NCI-H1048 (cell line): ENCODE results near the gene CDK2.
"Not testable (repeated sequence)": the region's sequence is repeated elsewhere in the genome, so short reads cannot be mapped to it uniquely, and the experiment has no call there.

Source experiments
- DNase-seq: peaks from one replicate; lab custom pipeline; 2025; lab: John Stamatoyannopoulos, UW

The CDK2 gene

DNA sequence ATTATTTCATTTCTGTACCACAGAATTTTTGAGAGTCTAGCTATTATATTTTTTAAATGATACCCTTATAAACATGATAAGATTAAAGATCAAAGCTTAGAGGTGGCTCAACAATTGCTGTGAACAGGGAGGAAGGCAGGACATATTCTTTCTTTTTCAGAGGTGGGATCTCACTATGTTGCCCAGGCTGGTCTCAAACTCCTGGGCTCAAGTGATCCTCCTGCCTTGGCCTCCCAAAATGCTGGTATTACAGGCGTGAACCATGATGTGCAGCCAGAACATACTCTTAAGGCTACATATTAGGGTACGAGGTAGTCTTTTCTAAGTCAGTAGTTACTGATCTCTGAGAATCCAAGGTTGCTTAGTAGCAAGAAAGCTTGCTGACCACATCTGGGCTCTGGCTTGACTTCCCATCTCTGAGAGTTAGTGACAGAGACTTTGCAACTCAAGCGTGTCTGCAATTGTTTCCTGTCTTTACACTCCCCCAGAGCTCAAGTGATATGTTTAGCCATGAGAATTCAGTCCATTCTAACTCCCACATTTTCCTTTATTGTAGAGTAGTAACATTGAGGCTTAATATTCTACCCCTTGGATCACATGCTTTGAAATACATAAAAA, 15.8 kb downstream of the CDK2 start:
- no peak for DNase-seq

DNA sequence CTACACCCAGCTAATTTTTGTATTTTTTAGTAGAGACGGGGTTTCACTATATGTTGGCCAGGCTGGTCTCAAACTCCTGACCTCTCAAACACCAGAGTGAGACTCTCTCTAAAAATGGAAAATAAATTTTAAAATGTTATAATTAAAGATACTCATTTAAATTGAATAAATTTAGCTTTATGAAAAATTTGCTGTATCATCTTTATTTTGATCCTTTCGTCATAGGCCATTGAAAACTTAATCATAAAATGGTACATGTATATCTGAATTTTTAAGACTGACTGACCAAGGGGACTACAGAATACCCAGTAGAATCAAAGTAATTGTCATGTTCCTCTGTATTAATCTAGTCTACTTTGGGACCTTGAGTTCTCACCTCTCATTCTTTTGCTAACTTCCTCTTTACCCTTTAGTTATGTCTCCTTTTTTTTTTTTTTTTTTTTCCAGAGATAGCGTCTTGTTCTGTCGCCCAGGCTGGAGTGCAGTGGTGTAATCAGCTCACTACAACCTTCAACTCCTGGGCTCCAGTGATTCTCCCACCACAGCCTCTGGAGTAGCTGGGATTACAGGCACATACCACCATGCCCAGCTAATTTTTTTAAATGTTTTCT, 16.7 kb downstream of the CDK2 start:
- DNase-seq, result no peak

DNA sequence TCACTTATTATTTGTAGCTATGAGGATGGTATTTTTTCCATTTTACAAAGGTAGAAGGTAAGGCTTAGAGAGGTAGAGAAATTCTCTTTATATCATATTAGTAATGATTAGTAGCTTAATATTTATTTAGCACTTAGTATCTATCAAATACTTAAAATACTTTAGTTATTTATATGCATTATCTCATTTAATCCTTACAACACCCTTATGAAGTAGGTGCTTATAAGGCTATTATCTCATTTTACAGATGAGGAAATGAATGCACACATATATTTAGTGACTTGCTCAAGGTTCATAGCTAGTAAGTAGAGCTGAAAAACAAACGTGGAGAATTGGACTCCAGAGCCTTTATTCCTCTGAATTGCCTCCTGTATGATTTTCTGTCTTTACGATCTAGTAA, 18.2 kb downstream of the CDK2 start:
- DNase-seq, result no peak

GRCh38 chr12:55985341-55985740, 18.7 kb downstream of the CDK2 start:
- DNase-seq, result no peak

- not testable (repeated sequence) for DNase-seq
Observed at GRCh38 chr12:55985976-55986375, 19.3 kb downstream of the CDK2 start.

DNA sequence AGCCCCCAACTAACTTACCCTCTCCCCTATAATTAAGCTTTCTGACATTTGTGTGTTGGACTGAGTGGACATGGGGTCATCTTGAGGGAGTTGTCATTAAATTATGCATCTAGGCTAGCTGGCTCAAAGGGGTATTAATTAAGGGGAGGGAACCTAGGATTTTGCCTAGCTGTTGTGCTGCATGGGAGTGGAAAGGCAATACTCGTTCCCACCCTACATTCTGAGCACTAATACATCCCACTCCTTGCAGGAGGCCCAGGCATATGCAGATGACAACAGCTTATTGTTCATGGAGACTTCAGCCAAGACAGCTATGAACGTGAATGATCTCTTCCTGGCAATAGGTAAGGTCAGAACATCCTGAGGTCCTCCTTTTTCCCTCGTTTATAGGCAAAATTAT, 24.5 kb downstream of the CDK2 start:
- no peak for DNase-seq

- DNase-seq, result no peak
Observed at GRCh38 chr12:55993230-55993853, 26.7 kb downstream of the CDK2 start.

- DNase-seq, result no peak
Observed at GRCh38 chr12:55995366-55995765, 28.7 kb downstream of the CDK2 start.

- no peak for DNase-seq
Observed at GRCh38 chr12:55996201-55996714, 29.6 kb downstream of the CDK2 start.

DNA sequence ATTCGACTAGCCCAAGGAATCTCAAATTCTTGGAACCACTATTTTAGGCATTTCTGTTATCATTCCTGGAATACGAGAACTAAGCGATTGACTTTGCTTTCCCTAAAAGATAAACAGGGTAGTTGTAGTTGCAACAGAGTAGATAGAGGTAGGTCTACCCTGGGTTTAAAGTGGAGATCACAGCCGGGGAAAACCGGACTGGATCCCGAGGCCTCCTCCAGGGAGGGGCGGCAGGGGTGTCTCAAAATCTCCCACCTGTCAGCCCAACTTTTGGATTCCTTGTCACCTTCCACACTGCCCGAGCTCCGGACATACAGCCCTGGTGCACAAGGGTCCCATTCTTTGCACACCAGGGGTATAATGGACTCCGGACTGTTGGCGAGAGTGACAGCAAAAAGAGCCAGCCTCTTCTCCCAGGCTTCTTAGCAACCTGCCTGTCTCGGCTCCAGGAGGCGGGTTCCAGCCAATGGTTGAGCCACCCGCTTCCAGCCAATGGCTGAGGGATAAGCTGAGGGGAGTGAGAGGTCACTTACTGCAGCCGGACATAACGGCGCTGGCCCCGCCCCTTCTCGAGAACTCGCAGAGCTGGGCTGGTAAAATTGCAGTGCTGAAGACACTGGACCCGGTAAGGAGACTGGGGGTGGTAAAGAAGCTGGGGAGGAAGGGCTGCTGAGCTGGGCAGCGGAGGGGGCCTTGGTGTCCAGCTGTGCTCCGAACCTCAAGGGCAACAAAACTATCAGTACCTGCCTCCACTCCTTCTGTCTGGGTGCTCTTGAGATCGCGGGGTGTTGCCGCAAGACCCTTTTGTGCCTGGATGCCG, 30.3 kb downstream of the CDK2 start, which contains the start of gene SUOX:
Gene SUOX, plus strand, starts transcription at position 562 of the 820 bp plus-strand sequence. CDS start 4,946 bp downstream, outside the sequence.
- peak; percentile 69 for DNase-seq

DNA sequence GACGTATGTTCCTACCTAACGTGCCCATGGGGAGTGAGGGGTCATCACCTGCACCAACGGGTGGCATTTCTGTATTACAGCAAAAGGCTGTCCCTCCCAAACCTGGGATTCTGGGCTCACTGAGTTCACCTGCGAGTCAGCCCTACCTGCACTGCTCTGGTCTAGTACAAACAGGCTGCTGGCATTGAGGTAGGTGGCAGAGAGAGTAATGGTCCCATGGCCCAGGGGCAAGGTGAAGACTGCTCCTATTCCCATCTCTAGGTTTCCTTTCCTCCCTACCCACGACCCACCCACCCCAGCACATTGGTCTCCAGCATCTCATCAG, 30.9 kb downstream of the CDK2 start:
- DNase-seq, result no peak

GRCh38 chr12:55999522-55999921, 32.9 kb downstream of the CDK2 start:
- not testable (repeated sequence) for DNase-seq

GRCh38 chr12:55999999-56000540, 33.4 kb downstream of the CDK2 start:
- not testable (repeated sequence) for DNase-seq

DNA sequence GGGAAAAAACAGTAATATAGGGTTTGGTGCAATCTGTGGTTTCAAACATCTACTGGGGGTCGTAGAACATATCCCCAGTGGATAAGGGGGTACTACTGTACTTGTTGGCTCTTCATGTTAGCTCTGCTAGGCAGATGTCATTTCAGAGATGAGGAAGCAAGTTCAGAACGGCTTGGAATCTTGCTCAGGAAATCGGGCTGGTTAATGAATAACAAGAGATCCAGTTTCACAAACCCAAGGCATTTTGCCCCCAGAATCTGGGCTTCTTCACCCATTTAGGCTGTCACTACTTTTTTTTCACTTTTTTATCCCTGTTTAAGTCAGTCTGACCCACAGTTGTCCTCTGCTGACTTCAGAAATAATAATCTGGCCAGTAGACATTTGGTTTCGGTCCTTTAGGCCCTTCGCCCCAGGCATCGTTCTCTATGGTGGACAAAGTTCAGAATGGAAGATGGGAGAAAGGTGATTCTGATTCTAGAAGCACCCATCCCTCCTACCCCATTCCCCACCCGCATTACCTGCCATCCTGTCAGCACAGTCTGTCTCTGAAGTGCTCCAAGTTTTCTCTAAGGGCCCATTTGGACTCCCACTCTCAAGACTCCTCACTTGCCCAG, 35.0 kb downstream of the CDK2 start:
- no peak for DNase-seq

GRCh38 chr12:56003376-56003775, 36.7 kb downstream of the CDK2 start:
- DNase-seq, result not testable (repeated sequence)

DNA sequence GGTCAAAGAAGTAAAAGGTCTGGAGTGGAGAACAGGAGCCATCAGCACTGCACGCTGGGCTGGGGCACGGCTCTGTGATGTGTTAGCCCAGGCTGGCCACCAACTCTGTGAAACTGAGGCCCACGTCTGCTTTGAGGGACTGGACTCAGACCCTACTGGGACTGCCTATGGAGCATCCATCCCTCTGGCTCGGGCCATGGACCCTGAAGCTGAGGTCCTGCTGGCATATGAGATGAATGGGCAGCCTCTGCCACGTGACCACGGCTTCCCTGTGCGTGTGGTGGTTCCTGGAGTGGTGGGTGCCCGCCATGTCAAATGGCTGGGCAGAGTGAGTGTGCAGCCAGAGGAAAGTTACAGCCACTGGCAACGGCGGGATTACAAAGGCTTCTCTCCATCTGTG, 37.6 kb downstream of the CDK2 start:
- no peak for DNase-seq

DNA sequence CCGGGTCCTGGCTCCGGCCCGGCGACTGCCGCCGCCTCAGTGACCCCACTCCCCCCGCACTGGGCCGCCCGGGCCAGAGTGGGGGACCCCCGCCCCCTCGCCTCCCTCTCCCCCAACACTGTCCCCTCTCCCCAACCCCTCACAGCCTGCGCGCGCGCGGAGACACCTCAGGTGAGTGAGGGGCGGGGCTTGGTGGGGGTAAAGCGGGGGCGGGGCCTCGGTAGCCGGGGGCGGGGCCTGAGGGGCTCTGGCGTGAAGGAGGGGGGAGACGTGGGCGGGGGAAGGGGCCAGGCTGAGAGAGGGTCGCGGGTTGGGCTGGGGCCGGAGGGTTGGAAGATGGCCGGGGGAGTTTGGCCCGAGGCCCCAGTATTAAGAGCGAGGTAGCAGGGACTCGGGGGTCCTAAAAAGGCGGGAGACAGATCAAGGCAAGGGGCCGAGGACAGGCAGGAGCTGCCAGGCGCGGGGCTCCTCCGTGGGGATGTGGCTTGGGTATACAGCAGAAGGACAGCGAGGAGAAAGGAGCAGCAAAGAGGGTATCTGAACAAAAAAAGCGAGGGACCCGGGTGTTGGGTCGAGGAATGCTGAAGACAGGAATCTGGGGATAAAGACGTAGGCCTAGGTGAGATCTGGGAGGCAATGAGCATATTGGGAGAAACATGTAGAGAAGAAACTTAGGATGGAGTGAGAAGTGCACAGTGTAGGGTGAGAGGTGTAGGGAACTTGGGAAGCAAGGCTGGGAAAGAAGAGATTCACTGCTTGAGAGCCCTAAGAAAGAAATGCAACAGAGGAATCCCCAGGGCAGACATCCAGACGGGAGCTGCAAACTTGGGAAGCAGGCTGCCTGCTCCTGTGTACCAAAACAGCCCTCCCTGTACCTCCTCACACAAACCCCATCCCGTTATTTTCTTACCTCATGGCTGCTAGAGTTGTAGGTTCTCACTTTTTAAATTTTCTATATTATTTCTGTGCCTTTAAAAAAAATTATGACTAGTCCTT, 41.2 kb downstream of the CDK2 start:
- DNase-seq, result no peak

DNA sequence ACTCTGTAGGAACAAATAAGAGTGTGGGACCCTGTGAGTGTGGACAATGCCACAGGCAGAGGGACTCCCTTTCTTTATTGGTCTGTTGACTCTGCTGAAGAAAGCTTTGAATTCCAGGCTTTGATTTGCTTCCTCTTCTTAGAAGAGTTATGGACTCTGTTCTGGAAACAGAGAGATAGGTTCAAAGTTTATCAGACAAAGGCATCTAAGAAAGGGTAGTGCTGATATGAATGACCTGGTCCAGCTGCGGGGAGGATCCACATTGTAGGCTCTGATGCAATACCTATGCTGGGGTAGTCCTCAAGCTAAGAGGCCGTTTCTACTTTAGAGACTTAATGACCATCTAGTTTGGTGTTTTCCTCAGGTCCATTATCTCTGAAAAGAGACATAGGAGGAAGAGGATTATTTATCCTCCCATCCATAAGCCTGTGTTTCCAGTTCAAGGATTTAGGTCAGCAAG, 43.5 kb downstream of the CDK2 start:
- DNase-seq, result no peak

- DNase-seq, result no peak
Observed at GRCh38 chr12:56011509-56012090, 45.0 kb downstream of the CDK2 start.

DNA sequence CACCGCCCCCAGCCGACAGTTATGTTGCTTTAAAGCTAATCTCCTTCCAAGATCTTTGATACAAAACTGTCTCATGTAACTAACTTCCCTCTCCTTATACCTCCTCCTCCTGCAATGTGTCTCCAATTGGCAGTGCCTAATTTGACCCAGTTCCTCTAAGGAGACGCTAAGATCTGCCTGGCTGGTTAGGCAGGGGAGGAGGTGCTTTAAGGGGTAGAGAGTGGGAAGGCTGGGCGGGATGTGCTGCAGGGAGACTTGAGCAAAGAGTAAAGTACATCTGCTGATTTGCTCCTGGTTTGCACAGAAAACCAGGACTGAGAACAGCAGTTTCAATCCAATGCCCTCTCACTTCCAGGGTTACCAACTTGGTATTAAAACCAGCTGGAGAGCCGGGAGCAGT, 46.9 kb downstream of the CDK2 start:
- DNase-seq, result no peak
